Retina (tissue), 1 donor: ENCODE measurements around the gene MAGEL2.
A peak's percentile ranks its signal among the peaks of the same experiment; 100 is the strongest.

Experiments used
- DNase-seq: peaks from one replicate; pipeline ENCODE4 v3.0.0-alpha.2; 2016

Gene MAGEL2

DNA sequence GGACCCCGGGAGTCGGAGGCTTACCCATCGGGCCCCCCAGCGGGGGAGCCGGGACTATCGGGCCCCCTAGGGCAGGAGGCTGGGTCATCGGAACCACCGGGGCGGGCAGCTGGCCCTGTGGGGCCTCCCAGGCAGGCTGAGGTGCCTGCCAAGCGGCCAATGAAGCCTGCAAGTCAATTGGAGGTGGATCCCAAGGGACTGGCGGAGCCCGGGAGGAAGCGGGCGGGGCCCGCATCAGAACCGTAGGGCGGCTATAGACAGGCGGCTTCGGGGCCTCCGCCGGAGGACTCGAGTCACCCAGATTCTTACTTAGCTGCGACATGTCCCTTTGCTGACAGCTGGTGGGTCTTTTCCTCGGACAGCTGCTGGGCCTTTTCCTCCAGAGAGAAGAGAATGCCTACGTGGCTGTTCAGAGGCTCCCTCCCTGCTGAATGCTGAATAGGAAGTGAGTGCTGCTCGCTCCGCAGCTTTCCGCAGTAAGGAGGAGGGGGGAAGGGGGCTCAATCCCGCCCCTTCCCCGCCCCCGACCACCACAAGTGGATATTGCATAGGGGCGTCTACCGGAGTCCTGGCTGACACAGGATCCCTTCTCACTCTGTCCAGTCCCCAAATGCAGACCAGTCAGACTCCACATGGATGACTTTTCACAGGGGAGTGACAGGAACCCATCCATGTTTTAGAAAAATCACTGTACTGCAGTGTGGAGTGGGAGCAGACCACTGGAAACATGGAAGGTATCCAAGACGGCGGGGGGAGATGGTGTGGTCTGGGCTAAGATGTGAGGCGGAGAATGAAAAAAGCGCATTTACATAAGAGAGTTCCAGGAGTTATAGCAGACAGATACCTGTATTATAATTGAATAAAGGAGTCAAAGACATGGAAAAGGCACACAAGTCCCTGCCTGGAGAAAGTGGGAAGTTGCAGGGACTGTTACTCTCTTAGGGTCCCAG lies at the start of gene MAGEL2:
MAGEL2 (minus strand) TSS at position 447 of the 950 bp plus-strand sequence; CDS start at position 322, 125 bp downstream.
- peak; percentile 90 for DNase-seq

DNA sequence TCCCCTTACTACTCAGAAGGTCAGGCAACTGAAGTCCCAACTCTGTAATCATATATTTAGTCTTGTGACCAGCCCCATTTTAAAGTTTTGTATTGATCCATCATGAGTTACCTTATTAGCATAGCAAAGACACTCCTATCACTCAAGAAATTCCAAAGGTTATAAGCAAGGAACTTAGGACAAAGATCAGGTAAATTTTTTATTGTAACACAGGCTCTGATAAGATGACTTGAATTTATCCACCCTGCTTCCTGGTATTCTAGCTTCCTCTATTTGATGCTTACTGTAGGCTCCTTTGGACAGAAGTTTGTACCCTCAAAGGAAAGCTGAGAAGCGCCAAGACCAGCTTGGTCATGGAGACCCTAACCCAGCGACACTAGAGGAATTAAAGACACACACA lies 47.6 kb upstream of the MAGEL2 start:
- DNase-seq, result no peak

DNA sequence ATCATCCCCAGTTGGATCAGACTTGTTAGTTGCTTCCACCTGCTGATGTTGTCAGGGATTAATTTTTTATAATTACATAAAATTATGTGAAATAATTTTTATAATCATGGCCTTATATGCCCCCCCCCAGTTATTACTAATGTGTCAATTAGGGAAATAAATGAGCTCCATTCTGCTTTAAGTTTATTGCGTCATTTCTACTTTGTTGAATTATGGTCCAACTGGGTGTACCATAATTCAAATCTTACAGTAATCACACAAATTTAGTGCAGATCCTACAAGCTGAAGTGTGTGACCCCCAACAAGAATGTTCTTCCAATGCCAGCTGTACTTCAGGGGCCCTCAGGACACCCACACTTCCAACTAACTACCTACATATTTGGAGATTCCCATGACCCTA lies 46.9 kb upstream of the MAGEL2 start:
- no peak for DNase-seq

DNA sequence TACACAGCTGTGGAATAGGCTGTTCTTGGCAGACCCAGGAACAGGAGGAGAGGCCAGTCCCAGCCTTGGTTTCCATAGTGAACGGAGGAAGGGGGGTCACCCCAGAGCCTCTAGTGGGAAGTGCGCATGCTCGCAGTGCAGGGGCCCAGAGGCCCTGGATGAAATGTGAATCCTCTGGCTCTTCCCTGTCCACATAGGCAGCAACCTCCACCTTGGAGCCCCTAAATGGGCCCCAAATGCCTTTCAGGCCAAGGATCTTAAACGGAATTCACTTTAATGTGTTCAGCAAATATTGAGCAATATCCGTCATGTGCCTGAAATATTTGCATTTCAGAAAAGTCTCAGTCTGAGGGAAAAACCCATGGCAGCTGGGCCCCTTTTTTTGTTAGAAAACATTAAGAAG lies 42.8 kb upstream of the MAGEL2 start:
- peak; percentile 74 for DNase-seq

DNA sequence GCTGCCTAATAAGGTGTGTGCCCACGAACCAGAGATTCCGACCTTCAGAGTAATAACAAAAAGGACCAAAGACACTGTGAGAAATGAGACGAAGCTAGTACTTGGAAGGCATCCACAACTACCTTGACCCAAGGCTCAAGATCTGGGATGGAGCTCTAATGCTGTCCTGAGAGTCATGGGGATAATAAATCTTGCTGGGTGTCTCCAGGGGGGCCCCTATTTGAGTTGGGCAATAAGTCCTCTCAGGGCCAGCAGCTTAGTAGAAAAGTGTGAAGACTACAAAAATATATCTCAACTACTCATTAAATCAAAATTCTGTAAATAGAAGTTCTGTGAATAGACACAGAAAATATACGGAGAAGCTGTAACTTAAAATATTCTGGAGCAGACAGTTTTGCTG lies 42.3 kb upstream of the MAGEL2 start:
- DNase-seq, result peak; percentile 5

DNA sequence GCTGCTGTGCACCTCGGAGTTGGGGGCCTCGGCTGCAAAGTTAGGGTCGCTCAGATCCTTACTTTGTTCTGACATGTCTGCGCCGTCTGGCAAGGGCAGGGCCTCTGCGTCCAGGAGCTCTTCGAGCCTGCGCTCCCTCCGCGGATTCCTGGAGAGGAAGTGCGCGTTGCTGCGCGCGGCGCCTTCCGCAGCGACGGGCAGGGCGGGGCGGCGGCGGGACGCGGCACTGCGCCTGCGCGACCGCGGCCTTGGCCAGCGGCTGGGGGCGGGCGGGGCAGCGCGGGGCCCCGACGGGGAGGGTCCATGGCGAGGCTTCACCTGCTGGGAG lies 39.4 kb upstream of the MAGEL2 start, which contains the start of gene NDN:
NDN (minus strand) TSS at position 163 of the 328 bp plus-strand sequence; CDS start at position 75, 88 bp downstream.
- peak; percentile 77 for DNase-seq

DNA sequence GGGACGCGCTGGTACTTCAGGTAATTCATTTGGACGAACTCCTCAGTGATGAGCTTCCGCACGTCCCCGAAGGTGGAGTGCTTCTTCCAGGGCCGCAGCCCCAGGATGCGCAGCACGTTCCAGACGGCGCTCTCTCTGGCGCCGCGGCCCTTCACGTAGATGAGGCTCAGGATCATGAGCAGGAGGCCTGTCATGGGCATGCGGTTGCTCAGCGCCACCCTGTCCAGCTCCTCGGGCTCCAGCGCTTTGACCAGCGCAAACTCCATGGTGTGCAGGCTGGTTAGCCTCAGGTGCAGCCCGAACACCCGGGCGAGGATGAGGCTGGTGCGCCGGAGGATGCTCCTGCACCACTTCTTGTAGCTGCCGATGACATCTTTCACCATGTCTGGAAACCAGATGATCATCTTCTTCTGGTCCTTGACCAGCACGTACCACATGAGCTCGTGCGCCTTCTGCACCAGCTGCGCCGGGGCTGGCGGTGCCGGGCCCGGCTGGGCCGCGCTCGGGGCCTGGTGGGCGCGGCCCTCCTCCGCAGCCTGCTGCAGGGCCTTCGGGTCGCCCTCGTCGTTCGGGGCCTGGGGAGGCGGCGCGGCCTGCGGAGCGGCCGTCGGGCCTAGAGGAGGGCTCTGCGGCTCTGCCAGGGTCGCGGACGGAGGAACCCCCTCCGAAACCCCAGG lies 38.9 kb upstream of the MAGEL2 start:
- peak; percentile 77 for DNase-seq

DNA sequence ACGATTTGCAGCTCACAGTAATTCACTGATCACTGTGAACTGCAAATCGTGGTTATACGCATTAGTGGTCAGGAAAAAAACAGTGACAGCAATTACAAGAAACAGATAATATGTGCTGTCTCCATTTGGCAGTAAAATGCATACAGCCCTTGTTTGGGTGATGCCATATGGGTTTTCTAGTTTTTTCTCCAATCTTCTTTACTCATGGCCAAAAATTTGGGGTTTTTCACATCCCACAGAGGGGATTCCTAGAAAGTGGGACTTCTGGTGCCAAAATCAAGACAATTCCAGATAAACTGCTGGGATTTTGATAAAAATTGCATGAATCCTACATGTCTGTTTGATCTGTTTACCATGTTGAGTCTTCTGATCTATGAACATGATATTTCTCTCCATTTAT lies 23.8 kb upstream of the MAGEL2 start:
- no peak for DNase-seq

DNA sequence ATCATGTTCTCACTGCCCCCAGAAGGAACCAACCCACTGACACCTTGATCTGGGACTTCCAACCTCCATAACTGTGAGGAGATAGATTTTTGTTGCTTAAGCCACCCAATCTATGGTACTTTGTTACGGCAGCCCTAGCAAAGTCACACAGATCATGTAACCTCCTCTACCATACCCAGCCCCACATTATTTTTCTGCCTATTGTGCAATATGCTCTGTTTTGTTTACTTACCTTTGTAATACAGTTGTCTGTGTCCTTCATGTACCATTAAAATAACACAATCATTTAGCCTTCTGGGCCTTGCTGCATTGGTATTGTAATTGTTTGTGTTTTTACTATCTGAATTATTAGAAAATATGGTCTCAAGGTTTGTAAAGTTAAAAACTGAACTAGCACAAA lies 23.3 kb upstream of the MAGEL2 start:
- DNase-seq, result no peak

DNA sequence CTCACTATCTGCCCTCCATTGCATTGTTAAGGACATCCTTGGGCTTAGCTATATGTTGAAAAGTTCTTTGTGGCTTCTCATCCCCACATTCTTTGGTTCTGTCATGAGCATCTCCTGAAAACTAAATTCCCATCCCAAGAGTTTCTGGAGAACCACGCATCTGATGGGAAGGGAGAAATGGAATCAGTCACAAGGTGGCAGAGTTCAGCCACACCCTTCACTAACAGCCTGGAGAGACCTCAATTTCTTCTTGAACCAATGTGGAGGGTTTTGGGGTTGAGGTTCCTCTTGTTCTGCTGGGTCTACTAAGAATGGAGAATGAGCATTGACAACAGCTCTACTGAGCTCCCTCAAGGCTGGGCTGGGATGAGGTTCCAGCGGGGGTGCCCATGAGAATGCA lies 15.6 kb upstream of the MAGEL2 start:
- DNase-seq, result no peak

DNA sequence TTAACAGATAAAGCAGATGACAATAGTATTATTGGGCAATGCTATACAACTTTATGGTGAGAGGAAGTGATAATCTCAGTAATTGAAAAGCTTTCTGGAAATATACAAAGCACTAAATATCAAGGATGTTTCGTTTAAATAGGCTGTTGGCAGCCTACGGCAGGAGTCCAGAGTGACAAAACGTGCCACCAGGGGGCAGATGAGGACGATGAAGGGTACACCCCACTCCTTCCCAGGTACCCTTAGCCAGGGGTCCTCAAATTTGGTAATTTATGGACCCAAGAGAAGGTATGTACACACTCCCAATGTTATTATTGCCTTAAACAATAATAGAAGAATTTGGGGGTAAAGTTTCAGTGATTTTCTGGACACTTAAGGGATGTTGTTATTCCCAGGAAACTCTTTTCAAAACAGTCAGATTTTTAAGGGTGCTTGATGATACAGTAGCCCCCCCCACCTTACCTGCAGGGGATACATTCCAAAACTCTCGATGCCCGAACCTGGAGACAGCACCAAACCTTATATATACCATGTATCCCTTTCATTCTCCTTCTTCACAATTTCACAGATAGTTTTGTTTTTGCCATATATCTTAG lies 1.4 kb upstream of the MAGEL2 start:
- peak; percentile 37 for DNase-seq

DNA sequence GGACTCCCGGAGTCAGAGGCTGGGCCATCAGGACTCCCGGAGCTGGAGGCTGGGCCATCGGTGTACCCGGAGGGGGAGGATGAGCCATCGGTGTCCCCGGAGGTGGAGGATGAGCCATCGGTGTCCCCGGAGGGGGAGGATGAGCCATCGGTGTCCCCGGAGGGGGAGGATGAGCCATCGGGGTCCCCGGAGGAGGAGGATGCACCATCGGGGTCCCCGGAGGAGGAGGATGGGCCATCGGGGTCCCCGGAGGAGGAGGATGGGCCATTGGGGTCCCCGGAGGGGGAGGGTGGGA lies 719 bp downstream of the MAGEL2 start:
- DNase-seq, result no peak

DNA sequence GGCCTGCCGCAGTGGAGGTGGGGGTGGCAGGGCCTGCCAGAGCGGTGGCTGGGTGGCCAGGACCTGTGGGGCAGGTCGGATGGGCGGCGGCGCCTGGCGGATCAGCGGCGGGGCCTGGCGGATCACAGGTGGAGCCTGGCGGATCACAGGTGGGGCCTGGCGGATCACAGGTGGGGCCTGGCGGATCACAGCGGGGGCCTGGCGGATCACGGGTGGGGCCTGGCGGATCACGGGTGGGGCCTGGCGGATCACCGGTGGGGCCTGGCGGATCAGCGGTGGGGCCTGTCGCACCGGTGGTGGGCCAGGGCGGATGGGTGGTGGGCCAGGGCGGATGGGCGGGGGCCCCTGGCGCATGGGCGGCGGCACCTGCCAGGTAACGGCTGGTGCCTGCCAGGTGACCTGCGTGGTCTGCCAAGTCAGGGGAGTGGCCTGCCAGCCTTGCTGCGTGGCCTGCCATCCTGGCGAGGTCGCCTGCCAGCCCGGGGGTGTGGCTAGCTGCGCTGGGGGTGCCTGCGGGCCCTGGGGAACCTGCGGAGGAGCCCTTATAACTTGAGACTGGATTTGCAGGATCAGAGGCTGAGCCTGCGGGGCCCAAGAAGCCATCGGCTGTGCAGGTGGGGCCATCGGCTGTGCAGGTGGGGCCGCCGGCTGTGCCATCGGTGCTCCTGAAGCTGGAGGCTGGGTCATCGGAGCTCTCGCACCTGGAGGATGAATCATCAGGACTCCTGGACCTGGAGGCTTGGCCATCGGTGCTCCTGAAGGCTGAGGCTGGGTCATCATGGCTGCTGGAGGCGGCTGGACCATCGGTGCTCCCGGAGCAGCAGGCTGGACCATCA lies 1.3 kb downstream of the MAGEL2 start:
- DNase-seq, result no peak

DNA sequence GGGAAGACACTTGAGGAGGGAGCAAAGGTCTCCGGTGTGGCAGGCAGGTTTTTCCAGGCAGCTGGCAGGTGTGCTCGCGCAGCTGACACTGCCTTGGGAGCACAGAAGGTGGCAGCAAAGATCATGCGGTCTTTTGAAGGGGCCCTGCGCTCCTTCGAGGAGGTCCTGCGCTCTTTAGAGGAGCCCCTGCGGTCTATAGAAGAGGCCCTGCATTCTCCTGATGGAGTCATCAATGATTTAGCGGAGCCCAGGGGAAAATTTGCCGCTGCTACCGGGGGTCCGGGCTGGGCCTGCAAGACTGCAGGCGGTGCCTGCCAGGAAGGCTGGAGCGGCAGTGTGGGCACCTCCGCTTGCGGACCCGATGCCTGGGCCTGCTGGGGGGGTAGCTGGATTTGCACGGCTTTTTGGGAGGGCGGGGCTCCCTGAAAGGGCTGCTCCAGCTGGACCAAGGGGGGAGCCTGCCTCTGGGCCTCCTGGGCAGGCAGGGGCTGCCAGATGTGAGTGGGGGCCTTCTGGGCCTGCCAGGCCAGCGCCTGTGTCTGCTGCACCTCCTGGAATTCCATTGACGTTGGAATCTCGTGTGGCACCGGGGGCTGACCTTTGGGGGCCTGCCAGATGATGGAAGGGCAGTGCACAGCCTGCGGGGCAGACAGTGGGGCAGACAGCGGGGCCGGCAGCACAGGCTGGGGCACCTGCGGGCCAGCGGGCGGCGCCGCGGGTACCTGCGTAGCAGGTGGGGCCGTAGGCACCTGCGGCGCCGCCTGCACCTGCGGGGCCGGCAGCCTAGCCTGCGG lies 2.1 kb downstream of the MAGEL2 start:
- no peak for DNase-seq

DNA sequence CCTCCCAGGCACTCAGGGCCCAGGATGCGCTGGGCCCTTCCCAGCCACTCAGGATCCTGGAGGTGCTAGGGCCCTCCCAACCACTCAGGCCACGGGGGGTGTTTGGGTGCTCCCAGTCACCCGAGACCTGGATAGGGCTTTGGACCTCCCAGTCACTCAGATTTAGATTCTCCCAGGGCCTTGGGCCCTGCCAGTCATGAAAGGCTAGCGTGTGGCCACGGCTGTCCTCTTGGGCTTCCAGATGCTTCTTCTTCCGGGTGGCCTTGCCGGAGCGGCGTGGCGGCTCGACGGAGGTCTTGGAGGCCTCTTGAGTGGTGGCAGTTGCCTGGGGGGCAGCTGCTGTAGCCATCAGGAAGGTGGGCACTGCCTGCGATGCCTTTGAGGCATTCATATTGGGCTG lies 2.8 kb downstream of the MAGEL2 start:
- DNase-seq, result no peak

DNA sequence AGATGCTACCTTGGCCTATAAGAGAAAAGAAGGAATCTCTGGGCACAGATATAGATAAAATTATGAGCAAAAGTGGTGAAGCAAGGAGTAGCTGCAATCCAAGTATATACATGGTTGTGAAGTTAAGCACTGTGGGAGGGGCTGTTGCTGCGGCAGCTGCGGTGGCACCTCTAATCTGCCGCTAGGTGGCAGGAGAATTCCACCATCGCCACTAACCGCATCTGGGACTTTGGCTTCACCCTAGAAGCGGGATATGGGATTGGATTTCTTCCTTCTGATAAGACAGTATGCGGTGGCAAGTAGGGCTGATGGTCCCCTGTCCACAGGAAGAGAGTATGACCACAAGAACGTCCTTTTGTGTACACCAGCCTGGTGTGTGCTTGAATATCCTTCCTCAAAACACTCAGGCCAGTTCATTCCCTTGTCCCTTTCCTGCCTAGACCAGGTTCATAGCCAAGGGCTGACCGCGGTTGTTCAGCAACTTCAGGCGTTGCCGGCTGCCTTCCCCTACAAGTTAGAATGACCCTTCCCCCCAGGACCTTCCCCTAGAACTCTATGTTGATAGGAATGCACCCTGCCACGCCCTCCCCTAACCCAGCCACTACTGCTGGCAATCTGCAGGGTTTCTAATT lies 5.1 kb downstream of the MAGEL2 start:
- DNase-seq, result peak; percentile 70

DNA sequence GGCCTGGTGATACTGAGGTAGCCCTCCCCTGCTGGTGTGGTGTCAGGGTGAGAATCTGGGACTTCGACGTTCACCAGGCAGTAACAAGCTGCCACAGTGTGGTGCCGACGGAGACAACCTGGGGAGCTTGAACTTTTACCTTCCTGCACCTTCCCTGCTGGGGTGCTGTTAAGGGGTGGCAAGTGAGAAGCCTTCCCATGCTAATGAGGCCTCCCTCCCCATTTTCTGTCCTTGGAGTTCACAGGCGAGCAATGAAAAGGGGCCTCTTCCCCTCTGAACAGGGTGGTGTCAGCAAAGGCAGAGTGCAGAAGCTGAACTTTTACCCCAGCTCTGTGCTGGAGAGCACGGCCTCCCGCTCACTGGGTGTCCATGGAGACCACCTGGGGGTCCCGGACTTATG lies 13.5 kb downstream of the MAGEL2 start:
- DNase-seq, result no peak

DNA sequence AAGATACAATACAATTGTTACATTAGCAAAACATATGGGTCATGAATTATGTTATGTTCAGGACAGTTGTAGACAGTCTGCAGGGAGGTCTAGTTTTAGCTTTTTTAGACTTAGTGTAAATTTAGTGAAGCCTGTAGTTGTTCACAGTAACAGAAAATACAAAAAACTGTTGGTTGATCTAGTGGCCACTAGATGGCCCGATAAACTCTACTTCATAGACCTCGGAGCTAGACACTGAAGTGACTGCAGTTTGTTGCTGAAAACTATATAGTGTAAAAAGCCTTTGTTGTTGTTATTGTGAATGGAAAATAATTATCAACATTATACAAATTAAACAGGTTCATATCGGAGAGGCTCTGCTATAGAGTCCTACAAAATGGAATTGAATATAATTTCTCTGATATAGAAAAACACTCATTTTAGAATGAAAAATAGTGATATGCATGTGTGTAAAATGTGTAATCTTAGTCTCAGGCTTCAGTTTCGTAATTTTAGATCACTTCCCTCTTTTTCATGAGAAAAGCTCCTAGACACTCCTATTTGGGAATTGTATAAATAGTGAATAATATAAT lies 18.3 kb downstream of the MAGEL2 start:
- no peak for DNase-seq

DNA sequence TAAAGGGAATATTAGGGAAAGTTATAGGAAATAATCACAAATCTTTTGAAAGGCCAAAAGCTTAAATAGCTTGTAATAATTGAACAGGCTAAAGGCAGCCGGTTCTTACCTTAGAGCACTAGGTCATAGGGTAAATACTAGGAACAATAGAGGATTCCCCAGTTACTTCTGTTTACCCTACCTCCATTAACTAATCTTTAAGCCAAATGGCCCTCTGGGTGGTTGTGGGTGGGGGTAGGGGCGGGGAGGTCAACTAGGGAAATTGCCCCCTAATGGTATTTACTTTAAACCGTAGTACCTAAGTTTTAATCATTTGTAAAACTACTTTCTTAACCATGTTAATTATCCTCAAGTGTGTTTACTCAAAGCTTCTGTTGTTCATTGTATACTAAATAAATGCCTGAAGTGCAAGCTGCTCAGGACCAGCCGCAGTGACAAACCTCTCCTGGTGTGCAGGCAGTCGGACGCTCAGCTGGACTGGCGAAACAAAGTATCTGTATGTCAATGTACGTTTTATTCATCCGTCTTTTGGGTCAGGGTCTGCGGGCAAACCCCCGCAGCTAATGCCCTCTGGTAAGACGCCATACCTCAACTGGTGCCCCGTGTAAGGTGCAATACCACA lies 18.9 kb downstream of the MAGEL2 start:
- DNase-seq, result no peak

DNA sequence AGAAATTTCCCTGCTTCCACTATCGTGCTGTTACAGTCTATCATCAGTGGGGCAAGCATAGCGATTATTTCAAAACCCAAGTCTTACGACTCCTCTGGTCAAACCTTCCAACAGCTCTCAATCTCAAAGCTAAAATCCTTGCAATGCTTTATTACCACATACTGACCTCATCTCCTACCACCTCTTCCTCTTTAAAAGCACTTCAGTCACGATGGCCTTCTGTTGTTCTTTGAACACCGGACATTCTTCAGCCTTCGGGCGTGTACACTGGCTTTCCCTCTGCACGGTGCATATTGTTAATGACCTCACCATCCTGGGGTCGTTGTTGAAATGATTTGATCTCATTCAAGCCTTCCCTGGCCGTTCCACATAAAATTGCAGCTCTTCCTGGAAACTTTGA lies 31.1 kb downstream of the MAGEL2 start:
- no peak for DNase-seq

DNA sequence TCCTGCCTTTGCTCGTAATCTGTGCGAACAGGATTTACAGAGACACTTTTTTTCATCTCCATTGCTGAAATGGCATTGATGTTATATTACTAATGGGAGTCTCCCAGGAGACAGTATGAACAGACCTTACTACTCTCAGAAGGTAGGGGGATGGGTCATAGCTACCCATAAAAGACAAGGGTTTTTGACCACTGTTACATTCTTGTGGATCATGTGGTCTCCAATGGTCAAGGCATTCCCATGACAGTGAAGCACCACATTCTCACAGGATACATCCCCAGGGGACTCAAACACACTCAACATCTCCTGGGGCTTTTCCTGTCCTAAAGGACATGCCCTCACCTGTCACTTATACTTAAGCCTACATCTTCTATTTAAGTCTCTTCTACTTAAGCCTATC lies 41.4 kb downstream of the MAGEL2 start:
- DNase-seq, result no peak
